Cerebellar cortex (tissue), 1 donor: Measurements from ENCODE around the gene TPX2.
"Not testable (repeated sequence)": the region's sequence is repeated elsewhere in the genome, so short reads cannot be mapped to it uniquely, and the experiment has no call there.

Experiments used
- DNase-seq: peaks from one replicate; pipeline ENCODE4 v3.0.0-alpha.2; 2015; ENCODE audit warnings: low spot score

TPX2 gene

DNA sequence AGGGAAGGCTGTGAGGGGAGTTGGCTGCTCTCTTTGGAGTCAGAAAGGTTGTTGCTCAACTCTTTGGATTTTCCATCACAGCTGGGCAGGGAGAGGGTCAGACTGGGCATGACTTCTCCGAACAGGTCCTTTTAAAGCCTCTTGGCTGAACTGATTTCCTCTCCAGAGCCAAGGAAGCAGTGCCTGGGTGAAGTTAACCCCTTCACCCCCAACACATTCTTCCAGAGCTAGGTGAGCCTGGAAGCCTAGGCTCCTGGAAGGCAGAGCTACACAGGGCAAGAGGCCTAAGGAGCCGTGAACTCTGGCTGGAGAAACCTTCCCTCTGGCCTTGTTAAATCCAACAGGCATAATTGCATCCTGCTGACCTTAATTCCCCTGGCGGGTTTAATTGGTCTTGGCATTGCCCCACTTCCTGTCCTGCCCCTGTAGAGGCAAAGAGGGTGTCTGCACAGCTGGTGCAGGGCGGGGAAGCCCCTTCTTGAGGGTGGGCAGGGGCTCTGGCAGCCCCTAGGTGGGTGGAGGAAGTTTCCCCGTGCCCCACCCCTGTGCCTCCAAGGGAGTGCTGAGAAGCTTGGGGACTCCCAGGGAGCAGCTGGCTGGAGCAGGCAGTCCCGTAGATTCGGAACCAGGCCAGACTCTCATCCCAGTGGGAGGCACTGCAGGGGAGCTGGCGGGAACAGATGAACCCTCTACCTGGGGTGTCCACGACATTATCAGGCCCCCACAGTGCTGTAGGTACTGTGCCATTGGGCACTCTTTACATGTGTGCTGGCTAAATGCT is 76.5 kb downstream of the TPX2 start:
- DNase-seq: peak; percentile 50

DNA sequence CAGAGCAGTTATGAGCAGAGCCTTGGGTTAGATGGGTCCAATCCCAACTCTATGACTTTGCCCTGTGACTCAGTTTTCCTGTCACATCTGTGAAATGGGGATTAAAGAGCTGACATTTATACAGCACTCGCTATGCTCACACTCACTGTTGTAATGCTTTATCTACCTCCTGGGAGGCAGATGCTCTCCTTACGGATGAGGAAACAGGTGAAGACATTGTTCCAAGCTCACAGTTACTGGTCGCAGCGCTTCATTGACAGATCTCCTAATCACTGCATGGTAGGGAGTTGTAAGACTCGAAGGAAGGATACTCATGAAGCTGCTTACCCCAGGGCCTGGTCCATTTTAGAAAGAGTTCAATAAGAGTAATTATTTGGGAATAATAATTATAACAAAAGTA is 77.1 kb downstream of the TPX2 start:
- peak; percentile 66 for DNase-seq

DNA sequence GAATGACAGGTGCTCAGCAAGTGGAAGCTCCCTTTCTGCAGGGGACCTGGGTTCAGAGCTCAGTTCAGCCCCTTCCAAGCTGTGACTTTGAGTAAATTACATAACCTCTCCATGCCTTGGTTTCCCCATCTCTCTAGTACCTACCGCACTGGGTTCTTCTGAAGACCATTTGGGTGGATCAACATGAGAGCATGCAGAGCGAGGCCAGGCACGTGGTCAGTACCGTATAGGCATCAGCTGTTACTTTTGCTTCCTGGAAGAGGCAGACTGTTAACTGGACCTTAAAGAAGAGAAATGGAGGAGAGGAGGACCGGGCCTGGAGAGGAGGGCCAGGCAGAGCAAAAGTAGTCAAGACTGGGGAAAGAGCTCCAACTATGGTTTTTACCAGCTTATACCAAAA is 78.4 kb downstream of the TPX2 start:
- DNase-seq: no peak

DNA sequence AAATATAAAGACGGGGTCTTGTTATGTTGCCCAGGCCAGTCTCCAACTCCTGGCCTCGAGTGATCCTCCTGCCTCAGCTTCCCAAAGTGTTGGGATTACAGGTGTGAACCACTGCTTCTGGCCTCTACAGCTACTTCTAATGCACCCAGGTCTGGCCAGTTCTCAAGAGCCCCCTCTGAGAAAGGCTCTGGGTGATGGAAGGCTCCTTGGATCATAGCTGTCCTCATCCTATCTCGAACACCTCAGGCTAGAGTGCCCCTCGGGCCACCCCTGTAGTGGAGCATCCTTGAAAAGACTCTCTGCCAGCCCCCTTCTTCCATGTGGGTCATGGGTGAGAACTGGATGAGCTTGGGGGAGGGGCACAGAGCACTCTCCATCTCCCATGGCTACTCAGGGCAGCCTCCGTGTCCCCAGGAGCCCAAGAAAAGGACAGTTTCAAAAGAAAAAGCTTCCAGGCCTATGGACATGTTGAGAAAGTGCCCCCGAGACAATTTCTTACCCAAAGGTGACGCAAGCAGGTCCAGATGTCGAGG is 79.4 kb downstream of the TPX2 start:
- DNase-seq: no peak

DNA sequence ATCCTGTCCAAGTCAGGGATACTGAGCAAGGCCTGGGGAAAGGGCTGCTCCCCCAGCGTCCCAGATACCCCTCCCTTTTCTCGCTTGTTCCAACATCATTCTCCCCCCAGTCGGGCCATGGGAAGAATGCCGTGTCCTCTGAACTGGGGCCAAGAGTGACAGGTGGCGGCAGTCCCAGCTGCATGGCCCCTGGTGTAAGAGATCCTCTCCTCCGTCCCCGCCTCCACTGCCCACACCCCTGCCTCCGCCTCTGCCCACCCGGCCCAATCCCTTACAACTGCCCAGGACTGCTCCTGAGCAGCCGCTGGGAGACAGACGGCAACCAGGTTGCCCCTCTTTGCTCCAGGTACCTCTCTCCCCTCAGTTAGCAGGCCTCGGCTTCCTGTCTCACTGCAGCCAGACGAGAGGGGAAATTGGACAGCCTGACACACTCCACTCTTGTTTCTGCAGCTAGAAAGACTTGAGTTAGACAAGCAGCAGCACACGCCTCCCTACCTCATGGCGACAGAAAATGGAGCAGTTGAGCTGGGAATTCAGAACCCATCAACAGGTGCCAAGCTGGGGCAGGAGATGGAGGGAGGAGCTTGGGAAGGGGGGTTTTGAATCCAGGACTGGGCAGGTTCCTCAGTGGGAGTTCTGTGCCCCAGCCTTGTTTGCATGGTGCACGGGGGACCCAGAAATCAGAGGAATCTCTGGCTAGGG is 80.1 kb downstream of the TPX2 start, which contains the start of gene MYLK2:
TSS of gene MYLK2 (plus strand) at position 274 of the 702 bp plus-strand sequence. CDS start at position 499, 225 bp downstream.
- no peak for DNase-seq

DNA sequence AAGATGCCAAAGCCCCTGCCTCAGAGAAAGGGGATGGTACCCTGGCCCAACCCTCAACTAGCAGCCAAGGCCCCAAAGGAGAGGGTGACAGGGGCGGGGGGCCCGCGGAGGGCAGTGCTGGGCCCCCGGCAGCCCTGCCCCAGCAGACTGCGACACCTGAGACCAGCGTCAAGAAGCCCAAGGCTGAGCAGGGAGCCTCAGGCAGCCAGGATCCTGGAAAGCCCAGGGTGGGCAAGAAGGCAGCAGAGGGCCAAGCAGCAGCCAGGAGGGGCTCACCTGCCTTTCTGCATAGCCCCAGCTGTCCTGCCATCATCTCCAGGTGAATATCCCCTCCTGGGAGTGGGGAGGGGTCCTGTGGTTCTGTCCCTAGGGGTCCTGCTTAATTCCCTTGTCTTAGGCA is 81.1 kb downstream of the TPX2 start:
- no peak for DNase-seq

DNA sequence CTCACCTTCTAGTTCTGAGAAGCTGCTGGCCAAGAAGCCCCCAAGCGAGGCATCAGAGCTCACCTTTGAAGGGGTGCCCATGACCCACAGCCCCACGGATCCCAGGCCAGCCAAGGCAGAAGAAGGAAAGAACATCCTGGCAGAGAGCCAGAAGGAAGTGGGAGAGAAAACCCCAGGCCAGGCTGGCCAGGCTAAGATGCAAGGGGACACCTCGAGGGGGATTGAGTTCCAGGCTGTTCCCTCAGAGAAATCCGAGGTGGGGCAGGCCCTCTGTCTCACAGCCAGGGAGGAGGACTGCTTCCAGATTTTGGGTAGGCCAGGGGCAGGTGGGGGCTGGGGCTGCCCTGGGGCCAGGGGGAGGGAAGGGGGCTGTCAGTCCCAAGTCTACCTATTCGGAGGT is 82.3 kb downstream of the TPX2 start:
- DNase-seq: no peak

DNA sequence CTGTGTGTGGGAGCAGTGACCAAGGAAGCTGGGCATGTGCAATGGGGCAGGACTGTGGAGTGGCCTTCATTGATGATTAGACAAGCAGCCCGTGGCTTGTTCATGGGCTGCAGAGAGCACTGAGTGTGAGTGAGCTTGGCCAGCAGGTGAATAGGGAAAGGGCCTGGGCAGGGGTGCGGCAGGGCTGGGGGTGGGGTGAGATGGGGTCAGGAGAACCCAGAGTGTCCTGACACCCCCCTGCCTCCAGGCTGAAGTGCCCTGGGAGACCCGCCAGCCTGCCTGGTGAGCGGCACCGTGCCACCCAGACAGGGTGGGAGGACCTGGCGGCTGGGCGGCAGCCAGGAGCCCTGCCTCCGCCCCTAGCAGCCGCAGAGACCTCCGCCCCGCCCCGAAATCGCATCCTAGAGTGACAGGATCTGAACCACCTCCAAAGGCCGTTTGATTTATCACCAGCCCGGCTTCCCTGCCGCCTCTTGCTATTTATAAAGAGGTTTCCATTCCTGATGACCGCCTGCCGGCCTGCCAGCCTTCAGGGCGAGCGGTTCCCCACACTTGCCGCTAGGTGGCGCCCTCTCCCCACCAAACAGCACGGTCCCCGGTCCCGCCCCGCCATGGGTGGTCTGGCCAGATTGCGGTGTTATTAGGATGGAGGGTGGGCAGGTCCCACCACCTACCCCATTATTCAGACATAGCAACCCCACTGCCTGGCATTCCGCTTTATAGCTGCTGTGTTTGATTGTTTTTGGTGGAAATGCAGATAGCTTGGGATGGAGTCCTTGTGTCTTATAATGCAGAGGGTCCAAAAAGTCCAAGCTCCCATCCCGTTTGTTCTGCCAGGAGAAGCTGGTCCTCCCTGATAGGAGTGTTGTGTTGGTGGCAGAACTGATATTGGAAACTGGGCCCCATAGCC is 83.6 kb downstream of the TPX2 start:
- peak; percentile 79 for DNase-seq

DNA sequence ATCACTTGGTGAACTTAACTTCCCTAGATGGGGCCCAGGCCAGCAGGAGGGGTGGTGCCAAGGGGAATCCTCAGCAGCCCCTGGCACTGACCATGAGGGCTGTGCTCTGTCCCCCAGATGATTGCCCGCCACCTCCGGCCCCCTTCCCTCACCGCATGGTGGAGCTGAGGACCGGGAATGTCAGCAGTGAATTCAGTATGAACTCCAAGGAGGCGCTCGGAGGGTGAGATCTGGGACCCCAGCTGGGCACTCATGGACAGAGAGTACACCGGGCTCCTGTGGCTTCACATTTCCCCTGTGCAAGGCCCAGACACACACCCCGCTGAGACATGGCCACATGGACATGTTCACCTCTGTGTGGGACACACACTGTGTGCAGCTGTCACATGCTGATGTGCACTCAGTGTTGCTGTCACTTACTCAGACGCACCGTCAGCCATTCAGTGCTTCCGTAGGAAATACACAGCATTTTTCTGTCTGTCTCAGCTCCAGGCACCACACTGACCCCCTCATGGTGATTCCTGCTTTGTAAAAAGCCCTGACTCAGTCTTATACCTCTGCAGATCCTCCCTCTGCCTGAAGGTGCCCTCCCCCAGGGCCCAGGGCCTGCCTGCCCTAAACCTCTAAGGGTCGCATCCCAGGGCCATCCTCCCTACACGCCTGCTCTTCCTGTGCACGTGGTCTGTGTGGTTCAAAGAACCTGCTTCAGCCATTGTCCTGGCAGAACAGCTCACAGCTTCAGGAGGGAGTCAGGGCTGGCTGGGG is 84.5 kb downstream of the TPX2 start:
- no peak for DNase-seq

DNA sequence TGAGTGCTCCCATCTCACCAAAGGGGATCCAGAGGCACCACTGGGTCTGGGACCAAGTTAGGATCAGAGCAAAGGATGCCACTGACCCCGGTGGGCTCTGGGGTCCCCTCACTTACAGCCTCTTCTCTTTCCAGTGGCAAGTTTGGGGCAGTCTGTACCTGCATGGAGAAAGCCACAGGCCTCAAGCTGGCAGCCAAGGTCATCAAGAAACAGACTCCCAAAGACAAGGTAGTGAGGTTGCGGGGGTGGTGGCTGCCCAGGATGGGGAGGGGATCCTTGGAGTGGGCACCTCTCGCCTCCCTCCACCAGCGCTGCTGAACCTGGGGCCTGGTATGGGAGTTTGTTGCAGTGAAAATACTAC is 85.0 kb downstream of the TPX2 start:
- DNase-seq: no peak

DNA sequence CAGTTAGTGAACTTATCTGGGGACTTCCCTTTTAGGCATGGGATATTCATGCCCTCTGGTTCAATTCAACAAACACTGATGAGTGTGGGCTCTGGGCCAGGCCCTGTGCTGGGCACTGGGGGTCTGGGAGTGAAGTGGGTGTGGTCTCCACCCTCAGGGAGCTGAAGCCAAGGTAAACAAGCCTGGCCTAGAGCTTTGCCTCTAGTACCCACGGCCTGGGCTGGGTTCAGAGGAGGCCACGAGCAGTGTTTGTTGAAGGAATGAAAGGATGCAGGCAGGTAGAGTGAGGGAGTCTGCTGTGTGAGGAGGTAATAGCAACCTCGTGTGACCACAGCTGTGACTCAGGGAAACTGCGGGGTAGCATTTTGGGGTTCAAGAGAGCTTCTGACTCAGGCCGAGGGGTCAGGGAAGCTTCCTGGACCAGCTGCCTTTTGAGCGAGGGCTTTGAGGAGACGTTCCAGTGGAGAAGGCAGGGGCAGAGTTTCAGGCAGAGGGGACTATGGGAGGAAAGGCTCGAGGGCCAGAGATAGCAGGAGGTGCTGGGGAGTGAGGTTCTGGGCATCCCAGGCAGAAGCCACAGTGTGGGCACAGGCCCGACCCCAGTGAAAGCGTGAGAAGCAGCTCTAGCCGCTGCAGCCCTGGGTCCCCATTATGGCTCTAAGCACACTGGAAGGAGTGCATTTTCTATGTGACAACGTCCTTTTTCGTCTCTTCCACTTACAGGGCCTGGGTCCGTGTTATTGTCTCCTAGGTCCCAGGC is 85.6 kb downstream of the TPX2 start:
- no peak for DNase-seq

DNA sequence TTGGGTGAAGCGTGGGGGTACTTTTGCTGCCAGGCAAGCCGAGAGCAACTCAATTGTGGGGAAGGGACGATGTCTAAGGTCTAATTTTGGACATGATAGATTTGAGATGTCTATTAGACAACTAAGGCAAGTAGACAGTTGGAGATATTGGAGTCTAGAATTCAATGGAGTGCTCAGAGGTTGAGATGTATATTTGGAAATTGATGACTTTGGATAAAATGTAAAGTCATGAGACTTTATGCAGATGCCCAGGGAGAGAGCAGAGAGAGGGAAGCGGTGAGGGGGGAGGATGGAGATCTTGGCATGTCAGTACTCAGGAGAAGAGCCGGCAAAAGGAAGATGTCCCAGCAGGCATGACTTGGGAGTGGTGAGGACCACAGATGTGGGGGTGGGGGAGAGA is 87.0 kb downstream of the TPX2 start:
- no peak for DNase-seq

DNA sequence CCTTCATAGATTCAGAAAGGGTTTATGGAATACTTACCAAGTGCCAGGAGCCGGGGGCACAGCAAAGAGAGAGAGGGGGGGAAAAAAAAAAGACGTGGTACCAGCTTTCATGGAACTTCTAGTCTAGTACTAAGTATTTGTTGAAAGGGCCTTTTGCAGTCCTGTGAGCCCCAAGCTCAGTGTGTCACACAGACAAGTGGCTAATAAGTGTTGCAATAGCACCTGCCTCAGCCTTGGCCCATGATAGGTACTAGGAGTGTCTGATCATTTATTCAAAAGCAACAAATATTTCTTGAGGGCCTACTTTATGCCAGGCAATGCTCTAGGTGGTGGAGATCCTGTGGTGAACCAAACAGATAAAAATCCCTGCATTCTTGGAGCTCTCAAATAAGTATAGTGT is 88.0 kb downstream of the TPX2 start:
- DNase-seq: no peak

DNA sequence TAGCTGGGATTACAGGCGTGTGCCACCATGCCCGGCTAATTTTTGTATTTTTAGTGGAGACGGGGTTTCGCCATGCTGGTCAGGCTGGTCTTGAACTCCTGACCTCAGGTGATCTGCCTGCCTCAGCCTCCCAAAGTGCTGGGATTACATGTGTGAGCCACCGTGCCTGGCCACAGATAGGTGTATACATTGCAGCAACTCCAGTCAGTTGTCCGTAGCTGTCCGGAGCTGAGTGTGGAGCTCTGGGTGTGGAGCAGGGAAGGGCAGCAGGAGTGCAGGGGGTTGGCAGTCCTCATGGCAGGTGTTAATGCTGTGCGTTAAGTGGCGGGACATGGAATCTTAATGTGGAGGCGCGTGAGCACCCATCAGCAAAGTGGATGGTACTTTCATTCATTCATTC is 88.9 kb downstream of the TPX2 start:
- not testable (repeated sequence) for DNase-seq

DNA sequence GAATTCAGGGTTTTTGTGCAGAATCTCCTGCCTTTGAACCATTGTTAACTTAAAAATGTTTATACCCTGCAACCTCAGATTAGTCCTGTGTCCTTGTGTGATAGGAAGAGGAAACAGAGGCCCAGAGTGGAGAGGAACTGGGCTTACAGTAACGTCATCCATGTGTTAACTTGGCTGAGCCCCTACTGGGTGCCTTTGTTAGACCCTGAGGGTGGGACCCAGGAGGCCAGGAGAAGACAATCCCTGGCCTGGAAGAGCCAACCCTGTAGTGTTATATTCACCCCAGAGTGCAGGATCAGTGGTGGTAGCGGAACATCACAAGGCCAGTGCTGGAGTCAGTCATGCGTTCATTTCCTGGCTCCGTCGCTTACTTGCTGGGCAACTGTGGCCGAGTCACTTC is 90.6 kb downstream of the TPX2 start:
- no peak for DNase-seq

DNA sequence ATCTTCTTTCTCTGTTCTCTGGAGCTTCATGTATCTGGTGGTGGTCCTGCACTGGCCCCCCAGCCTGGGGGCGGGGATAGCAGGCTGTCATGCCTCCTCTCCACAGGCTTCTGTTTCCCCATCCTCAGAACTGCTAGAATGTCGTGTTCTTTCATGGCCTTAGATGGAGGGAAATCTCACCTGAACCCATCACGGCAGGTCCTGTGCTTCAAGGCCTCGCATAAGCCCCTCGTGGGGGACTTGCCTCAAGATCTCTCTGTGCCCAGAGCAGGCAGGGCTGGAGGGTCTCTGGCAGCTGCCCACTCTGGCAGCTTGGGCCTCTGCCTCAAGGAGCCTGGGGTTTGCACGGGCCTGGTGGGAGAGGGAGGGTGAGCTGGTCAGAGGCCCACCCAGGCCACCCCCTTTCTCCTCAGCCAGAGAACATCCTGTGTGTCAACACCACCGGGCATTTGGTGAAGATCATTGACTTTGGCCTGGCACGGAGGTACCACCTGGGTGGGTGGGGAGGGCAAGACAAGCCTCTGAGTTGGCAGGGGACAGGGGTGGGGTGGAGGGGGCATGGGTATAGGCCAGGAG is 91.4 kb downstream of the TPX2 start:
- DNase-seq: no peak

DNA sequence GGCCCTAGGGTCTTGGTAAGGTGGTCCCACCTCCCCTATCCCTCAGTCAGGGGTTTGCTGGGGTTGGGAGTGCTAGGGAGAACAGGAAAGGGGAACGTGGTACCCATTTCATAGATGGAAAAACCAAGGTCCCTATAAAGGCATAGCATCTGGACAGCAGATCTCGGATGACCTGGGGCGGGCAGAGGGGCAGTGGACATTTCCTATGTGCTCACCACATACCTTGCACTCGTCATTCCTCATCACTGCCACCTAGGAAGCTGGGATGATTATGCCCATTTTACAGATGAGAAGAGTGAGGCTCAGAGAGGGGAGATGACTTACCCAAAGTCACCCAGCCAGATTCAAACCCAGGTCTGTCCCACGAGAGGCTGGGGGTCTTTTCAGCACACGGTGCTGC is 92.1 kb downstream of the TPX2 start:
- DNase-seq: no peak

DNA sequence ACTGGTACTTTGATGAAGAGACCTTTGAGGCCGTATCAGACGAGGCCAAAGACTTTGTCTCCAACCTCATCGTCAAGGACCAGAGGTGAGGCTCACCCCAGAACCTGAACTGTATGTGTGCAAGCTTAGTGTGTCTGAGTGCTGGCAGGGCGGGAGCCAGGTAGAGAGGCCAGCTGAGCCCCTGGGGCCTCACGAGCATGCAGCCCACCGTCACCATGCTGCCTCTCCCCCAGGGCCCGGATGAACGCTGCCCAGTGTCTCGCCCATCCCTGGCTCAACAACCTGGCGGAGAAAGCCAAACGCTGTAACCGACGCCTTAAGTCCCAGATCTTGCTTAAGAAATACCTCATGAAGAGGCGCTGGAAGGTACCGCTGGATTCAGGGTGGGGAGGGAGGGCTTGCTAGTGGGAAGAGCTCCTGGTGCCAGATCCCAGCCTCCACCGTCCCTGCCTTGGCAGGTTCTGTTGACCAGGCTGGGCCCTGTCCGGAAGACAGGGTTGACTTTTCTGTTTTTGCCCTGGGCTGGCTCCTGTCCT is 92.7 kb downstream of the TPX2 start:
- DNase-seq: no peak

DNA sequence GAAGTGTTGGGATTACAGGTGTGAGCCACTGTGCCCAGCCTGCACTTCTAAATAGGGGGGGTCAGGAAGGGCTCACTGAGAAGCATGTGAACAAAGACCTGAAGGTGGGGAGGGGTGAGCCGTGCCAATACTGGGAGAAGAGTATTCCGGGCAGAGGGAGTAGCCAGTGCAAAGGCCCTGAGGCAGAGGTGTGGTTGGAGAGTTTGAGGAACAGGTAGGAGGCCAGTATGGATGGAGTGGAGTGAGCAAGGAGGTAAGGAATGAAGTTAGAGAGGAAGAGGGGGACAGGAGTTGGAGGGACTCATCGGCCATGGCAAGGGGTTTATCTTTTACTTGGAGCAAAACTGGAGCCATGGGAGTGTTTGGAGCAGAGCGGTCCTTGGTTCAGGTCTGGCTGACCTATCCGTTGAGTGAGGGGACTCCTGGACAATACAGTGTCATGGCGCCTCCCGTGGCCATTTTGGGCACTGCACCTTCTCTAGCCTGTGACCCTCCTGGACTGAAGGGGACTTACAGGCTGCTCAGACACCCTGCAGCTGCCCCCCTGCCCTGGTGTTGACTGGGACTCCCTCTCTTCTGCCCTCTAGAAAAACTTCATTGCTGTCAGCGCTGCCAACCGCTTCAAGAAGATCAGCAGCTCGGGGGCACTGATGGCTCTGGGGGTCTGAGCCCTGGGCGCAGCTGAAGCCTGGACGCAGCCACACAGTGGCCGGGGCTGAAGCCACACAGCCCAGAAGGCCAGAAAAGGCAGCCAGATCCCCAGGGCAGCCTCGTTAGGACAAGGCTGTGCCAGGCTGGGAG is 94.2 kb downstream of the TPX2 start:
- DNase-seq: peak; percentile 76
